IMR-90 (cell line): ENCODE measurements around the gene KLHL36. TPM values are rescaled to one million over a fixed set of nuclear protein-coding genes. Genes with fewer than 3 reads are reported as not detected.
"Not testable (repeated sequence)": the region's sequence is repeated elsewhere in the genome, so short reads cannot be mapped to it uniquely, and the experiment has no call there.

Experiments
- ATAC-seq: fragments of 200-7000 bp; cut with Tn5 transposase; 2 replicates; pipeline ENCODE4 v1.9.1; 2020; ENCODE audit warnings: low read depth, mild to moderate bottlenecking, moderate library complexity
- BruUV-seq: library from RNA; stranded (reverse); fragments of 400-500 nt; replicated peaks from 2 replicates; lab custom pipeline; 2021; lab: Mats Ljungman, UMichigan
- CTCF ChIA-PET: fragments of 300-600 bp; formaldehyde crosslinking; extraction: SDS; loops from one replicate; lab custom pipeline; 2021; ENCODE audit warnings: antibody characterized with exemption; lab: Yijun Ruan, JAX
- POLR2A ChIA-PET: fragments of 300-600 bp; sonication (Branson Sonifier 250); formaldehyde crosslinking; loops from one replicate; lab custom pipeline; 2022; ENCODE audit warnings: antibody characterized with exemption; ENCODE audit not compliant: unreplicated experiment; lab: Charles Lee
- DNase-seq: peaks from one replicate; pipeline ENCODE4 v3.0.0; 2013
- H2AFZ ChIP-seq: replicated peaks from 2 replicates; pipeline ENCODE3; 2013; ENCODE audit warnings: low read length, mild to moderate bottlenecking; ENCODE audit not compliant: poor library complexity
- H2AK5ac ChIP-seq: 2 replicates; pipeline ENCODE4 v1.6.1; 2013; ENCODE audit warnings: low read depth, low read length, inconsistent platforms
- H2AK9ac ChIP-seq: replicated peaks from 2 replicates; pipeline ENCODE3; 2013; ENCODE audit warnings: mild to moderate bottlenecking, low read depth, low read length, moderate library complexity; ENCODE audit not compliant: poor library complexity
- H2BK120ac ChIP-seq: 2 replicates; pipeline ENCODE4 v1.6.1; 2013; ENCODE audit warnings: low read depth, low read length, inconsistent platforms
- H2BK15ac ChIP-seq: 3 replicates; pipeline ENCODE4 v1.6.1; 2013; ENCODE audit warnings: low read depth, low read length, inconsistent platforms
- H2BK20ac ChIP-seq: 2 replicates; pipeline ENCODE4 v1.6.1; 2013; ENCODE audit warnings: low read depth, mild to moderate bottlenecking, inconsistent platforms, low read length, moderate library complexity
- H2BK5ac ChIP-seq: 2 replicates; pipeline ENCODE4 v1.6.1; 2013; ENCODE audit warnings: mild to moderate bottlenecking, low read depth, low read length, inconsistent platforms; ENCODE audit not compliant: poor library complexity, severe bottlenecking
- H3K14ac ChIP-seq: replicated peaks from 2 replicates; pipeline ENCODE4 v1.6.1; 2013; ENCODE audit warnings: low read depth, low read length, inconsistent platforms
- H3K18ac ChIP-seq: 2 replicates; pipeline ENCODE4 v1.6.1; 2013; ENCODE audit warnings: low read depth, low read length, control low read depth
- H3K23ac ChIP-seq: 2 replicates; pipeline ENCODE4 v1.6.1; 2013; ENCODE audit warnings: low read depth, low read length, inconsistent platforms
- H3K27ac ChIP-seq: 2 replicates; pipeline ENCODE4 v1.5.1; 2013; ENCODE audit warnings: mild to moderate bottlenecking, control low read depth, low read length; ENCODE audit not compliant: insufficient read depth
- H3K27me3 ChIP-seq: 2 replicates; pipeline ENCODE4 v1.6.1; 2013; ENCODE audit warnings: low read length; ENCODE audit not compliant: control insufficient read depth, insufficient read depth
- H3K36me3 ChIP-seq: 2 replicates; pipeline ENCODE4 v1.6.1; 2013; ENCODE audit warnings: low read length, mixed read lengths; ENCODE audit not compliant: control insufficient read depth, insufficient read depth
- H3K4ac ChIP-seq: 2 replicates; pipeline ENCODE4 v1.6.1; 2013; ENCODE audit warnings: low read depth, low read length, inconsistent platforms
- H3K4me1 ChIP-seq: 2 replicates; pipeline ENCODE4 v1.6.1; 2013; ENCODE audit warnings: low read length, mixed read lengths; ENCODE audit not compliant: control insufficient read depth, insufficient read depth
- H3K4me2 ChIP-seq: 2 replicates; pipeline ENCODE4 v1.6.1; 2013; ENCODE audit warnings: low read depth, mild to moderate bottlenecking, control low read depth, low read length, moderate library complexity
- H3K4me3 ChIP-seq: 2 replicates; pipeline ENCODE4 v1.5.1; 2013; ENCODE audit warnings: low read depth, mild to moderate bottlenecking, control low read depth, low read length, moderate library complexity; ENCODE audit not compliant: insufficient read depth
- H3K56ac ChIP-seq: 2 replicates; pipeline ENCODE4 v1.6.1; 2013; ENCODE audit warnings: low read length, inconsistent platforms; ENCODE audit not compliant: insufficient read depth; ENCODE audit errors: extremely low read depth
- H3K79me1 ChIP-seq, 2 experiments: 2 replicates each; pipeline ENCODE4 v1.6.1; 2013; ENCODE audit warnings: low read length in 2 of 2, inconsistent platforms in 1 of 2, low read depth in 1 of 2
- H3K9ac ChIP-seq: 2 replicates; pipeline ENCODE4 v1.6.1; 2013; ENCODE audit warnings: low read depth, low read length, control low read depth
- H3K9me1 ChIP-seq: 2 replicates; pipeline ENCODE4 v1.6.1; 2013; ENCODE audit warnings: low read length, inconsistent platforms; ENCODE audit not compliant: insufficient read depth
- H3K9me3 ChIP-seq: 2 replicates; pipeline ENCODE4 v1.6.1; 2013; ENCODE audit warnings: low read length; ENCODE audit not compliant: control insufficient read depth, insufficient read depth
- H4K20me1 ChIP-seq: 2 replicates; pipeline ENCODE4 v1.6.1; 2013; ENCODE audit warnings: low read length, inconsistent platforms; ENCODE audit not compliant: insufficient read depth
- H4K5ac ChIP-seq: 2 replicates; pipeline ENCODE4 v1.6.1; 2013; ENCODE audit warnings: mild to moderate bottlenecking, low read depth, low read length, control low read depth
- H4K8ac ChIP-seq, 2 experiments: 2 replicates each; pipeline ENCODE4 v1.6.1; 2013; ENCODE audit warnings: low read depth in 2 of 2, low read length in 2 of 2, control low read depth in 1 of 2, inconsistent platforms in 1 of 2
- H4K91ac ChIP-seq: 2 replicates; pipeline ENCODE4 v1.6.1; 2013; ENCODE audit warnings: low read depth, low read length, inconsistent platforms; ENCODE audit not compliant: insufficient read depth
- CTCF ChIP-seq: conservative IDR thresholded peaks from 2 replicates; pipeline ENCODE4 v1.5.1; 2012; ENCODE audit warnings: mild to moderate bottlenecking, low read depth, low read length, improper control_type of control experiment
- WGBS, 2 experiments: methylation state at CpG; one replicate each; pipeline versions ENCODE4 v1.1.5 to v1.1.7; 2013; ENCODE audit warnings: missing lambda C conversion rate in 2 of 2; ENCODE audit not compliant: insufficient read length in 1 of 2; ENCODE audit errors: extremely low coverage in 2 of 2; 5-methylcytosine and 5-hydroxymethylcytosine counted together
- dilution Hi-C: fragments of 300-500 bp; cut with HindIII; formaldehyde crosslinking; loops from one replicate; pipeline ENCODE4 v1.14.3; 2018; ENCODE audit warnings: low sequenced_read_pairs; ENCODE audit not compliant: unreplicated experiment
- in situ Hi-C: fragments of 300-500 bp; cut with MboI; formaldehyde crosslinking; loops from 3 replicates; pipeline ENCODE4 v1.14.3; 2019; ENCODE audit warnings: low sequenced_read_pairs, inconsistent platforms, mixed read lengths
- intact Hi-C: fragments of 100-400 bp; cut with micrococcal nuclease; formaldehyde crosslinking; loops from 2 replicates; pipeline ENCODE4 v1.10.0; 2022
- polyA plus RNA-seq, 3 experiments: library from polyadenylated mRNA; depleted of rRNA; stranded (reverse); fragments of >200 nt; gene quantifications; 2 replicates each; pipeline ENCODE4 v1.2.3, GENCODE V29; 2012; ENCODE audit warnings: low replicate concordance in 1 of 3
- total RNA-seq: library from RNA; depleted of rRNA; stranded (reverse); fragments of >200 nt; gene quantifications from 2 replicates; pipeline ENCODE4 v1.2.3, GENCODE V29; 2012

Gene KLHL36
- total and polyA plus RNA-seq, 2 of the 4 experiments (the other 2 are of a cell fraction), result 45.9 to 46.3 TPM

DNA sequence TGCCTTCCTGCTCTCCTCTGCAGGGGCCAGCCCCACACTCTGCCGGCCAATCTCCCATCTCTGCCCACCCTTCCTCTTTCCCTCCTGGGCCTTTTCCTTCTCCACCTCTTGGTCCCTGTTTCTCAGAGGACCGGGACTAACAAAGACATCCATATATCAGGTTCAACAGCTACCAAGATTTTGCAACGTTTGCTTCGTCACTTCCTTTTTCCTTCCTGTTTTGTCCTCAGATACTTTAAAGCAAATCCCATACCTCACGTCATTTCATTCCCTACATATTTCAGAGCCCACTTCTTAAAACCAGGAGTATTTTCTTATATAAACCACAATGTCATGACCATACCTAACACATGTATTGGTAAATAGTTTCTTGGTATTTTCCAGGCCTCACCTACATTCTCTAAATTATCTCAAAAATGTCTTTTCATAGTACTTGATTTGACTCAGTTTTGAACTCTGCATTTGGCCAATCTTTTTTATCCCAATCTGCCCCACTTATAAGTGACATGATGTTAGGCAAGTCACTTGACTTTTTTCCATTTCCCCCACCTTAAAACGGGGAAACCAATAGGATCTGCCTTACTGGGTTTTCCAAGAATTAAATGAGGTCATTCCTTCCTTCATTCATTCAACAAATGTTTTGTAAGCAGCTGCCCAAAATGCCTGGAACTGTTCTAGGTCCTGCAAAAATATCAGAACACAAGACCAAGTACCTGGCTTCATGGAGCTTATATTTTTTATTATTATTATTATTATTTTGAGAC lies 44.3 kb downstream of the KLHL36 start (continued):
- no peak for TF ChIP-seq CTCF

GRCh38 chr16:84693869-84694268 lies 45.6 kb downstream of the KLHL36 start:
- H3K4me1 ChIP-seq, H2BK5ac ChIP-seq, H3K4ac ChIP-seq, H3K4me2 ChIP-seq, dilution Hi-C loops, H2AK9ac ChIP-seq, H4K91ac ChIP-seq, intact Hi-C loops, DNase-seq, H4K20me1 ChIP-seq, H3K9me1 ChIP-seq, ATAC-seq, H3K9ac ChIP-seq, in situ Hi-C loops, H3K27ac ChIP-seq, H3K56ac ChIP-seq, H3K18ac ChIP-seq, H2BK15ac ChIP-seq, H3K9me3 ChIP-seq, H3K4me3 ChIP-seq, H3K23ac ChIP-seq, H2BK20ac ChIP-seq, H3K79me1 ChIP-seq, H4K5ac ChIP-seq, POLR2A ChIA-PET, H2AK5ac ChIP-seq, H4K8ac ChIP-seq, H3K36me3 ChIP-seq, H2AFZ ChIP-seq, BruUV-seq, H3K14ac ChIP-seq, H2BK120ac ChIP-seq, H3K27me3 ChIP-seq: not testable (repeated sequence)
- WGBS, 2 experiments, result no CpG with 5 or more reads among the region's 10 CpGs
- CTCF ChIA-PET, result interaction anchor here (1.2 kb wide), 1 partner anchor 72 kb away, joined by 3 read pairs; no protein-coding TSS in a partner anchor
